HS-27A (cell line): ENCODE data around the gene KRT77.

ENCODE experiments used
- DNase-seq: peaks from one replicate; pipeline ENCODE4 v3.0.0-alpha.2; 2012; ENCODE audit warnings: low read depth, missing footprints

The KRT77 gene

GRCh38 chr12:52692254-52692653 lies 11.1 kb downstream of the KRT77 start:
- no peak for DNase-seq

- no peak for DNase-seq
Measured at GRCh38 chr12:52691841-52692150, 11.5 kb downstream of the KRT77 start.

DNA sequence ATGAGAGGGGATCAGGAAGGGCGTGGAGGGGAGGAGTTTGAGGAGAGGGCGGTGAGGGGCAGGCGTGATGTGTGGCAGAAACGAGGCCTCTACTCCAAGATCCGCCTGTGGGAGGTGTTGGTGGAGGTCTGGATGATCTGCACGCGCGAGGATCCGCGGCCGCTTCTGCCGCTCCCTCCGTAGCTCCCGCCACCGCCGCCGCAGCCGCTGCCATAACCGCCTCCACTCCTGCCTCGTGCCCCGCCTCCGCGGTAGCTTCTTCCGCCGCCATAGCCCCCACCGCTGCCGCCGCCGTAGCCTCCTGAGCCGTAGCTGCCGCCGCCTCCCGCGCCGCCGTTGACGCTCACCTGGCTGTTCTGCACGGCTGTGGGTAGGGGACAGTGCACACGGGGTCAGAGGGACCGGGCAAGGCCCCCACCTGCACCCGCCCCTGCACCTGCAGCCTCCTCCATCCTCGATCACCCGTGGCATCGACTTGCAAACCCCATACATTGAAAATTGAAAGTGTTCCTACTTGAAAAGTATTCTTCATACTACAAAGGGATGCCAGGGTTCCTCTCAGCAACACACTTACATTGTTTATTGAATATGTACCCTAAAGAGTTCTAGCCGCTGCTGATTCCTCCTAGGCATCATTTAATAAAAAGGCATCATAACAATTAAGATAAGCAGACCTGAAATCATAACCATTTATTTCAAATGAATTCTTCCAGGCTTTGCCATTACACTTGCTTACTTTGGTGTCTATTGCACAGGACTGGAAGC lies 12.1 kb downstream of the KRT77 start:
- no peak for DNase-seq

DNA sequence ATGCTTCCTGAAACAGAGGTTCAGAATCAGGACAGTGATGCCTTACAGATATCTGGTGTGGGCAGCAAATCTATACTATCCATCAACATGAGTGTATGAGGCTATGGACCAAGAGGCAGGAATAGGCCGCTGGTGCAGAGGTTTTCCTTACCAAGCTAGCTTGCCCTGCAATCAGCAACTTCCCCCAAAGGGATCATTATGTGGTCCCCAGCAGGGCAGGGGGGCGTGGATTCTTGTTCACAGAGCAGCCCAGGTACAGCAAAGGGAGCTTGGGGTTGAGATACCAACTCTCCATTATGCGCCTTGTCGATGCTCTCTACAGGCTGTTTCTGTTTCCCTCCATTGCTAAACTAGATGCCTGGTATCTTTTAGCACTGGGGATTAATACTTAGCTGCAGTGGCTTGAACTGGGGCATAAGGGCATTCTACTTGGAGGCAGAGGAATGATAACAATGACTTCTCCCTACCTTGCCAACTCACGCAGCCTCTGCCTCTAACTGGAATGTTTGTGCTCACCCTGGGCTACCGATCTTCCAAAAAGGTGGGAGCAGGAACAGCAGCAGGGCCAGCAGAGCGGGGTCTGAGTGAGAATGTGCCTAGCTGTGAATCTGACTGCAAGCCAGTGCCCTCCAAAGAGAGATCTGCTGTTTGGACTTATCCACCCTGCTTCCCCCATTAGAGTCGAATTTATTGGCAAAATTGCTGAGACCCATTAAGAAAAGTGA lies 12.8 kb downstream of the KRT77 start:
- no peak for DNase-seq

DNA sequence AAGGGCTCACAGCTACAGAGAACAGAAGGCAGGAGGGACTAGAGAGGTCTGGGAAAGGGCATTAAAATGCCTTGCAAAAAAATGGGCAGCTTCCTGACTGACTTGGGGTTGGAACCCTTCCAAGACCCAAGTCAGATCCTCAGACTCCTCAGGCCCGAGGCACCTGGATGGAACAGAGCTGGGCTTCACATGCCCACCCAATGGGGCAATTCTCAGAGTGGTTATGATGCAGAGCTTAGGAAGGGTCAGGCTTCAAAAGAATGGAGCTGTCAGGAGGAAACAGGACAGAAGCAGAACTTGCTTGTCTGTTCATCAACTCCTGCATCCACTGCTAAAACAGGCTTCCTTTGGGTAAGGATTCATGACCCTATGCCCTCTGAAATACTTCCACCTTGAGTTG lies 13.4 kb downstream of the KRT77 start:
- DNase-seq = no peak

DNA sequence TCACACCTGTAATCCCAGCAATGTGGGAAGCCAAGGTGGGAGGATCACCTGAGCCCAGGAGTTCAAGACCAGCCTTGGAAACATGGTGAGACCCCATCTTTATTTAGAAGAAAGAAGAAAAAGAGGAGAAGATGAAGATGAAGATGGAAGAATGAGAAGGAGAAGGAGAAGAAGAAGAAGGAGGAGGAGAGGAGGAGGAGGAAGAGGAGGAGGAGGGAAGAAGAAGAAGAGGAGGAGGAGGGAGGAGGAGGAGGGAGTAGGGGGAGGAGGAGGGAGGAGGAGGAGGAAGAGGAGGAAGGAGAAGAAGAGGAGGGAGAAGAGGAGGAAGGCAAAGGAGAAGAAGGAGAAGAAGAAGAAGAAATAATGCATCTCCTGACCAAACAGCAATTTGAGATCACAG lies 14.1 kb downstream of the KRT77 start:
- no peak for DNase-seq

GRCh38 chr12:52688481-52688880 lies 14.8 kb downstream of the KRT77 start:
- DNase-seq = no peak

DNA sequence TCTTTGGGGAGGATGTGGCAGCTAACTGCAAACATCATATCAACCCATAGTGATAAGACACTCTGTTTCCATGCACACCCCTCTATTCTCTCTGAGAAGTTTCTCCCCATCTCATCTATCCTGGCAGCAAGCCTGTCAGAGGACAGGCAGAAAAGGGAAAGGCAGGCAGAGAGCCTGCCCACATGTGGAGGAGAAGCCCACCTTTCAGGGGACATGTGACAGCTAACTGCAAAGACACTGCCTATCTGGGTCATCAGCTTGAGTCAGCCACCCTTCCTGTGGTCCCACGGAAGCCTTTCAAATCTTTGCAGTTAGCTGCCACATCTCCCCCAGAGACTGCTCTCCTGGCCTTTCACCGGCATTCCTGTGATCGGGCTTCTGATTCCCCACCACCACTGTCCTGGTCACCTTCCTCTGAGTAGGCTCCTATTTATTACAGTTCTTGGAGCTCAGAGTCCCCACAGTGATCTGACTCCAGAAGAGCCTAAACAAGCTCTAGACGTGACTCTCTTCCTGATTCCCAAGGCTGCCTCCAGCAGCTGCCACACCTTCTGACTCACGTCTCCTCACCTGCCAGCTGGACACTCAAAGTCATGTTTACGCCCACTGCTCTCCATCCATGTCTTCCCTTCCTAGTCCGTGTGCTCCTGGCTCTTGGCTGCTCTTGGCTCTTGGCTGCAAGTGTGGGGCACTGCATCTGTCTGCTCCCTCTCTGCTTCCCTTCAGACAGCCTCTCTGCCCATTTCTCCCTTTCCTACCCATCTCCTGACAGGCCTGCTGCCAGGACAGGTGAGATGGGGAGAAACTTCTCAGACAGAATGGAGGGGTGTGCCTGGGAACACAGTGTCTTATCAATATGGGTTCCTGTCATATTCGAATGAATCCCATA lies 15.6 kb downstream of the KRT77 start:
- no peak for DNase-seq

DNA sequence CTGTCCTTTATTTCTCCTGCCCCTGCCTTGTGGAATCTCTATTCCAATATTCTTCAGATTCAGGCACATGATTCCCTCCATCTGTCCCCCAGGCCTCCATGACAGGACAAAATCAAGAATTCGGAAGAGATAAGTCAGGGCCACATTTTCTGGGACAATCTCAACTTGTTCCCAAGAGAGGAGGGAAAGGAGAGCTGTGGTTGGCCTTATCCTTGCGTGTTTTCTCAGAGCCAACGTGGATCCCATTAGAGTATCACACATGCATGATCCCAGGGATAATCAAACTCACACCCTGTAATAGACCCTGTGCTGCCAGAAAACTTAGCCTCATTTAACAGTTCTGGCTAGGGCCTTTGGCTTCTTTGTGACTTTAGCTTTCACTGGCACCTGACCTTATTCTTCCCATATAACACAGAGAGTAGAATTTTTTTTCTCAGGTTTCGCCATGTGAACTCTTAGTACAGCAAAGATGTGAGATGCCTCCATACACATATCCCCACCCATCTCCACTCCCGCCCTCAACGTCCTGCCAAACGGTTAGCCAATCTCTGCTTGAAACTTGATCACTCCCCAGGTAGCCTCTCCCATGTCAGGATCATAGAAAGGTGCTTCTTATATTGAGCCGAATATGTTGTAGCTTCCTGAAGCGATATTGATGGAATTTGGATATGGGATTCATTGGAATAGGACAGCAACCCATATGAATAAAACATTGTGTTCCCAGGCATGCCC lies 16.4 kb downstream of the KRT77 start:
- DNase-seq = no peak

GRCh38 chr12:52686063-52686462 lies 17.3 kb downstream of the KRT77 start:
- no peak for DNase-seq

- DNase-seq = no peak
Measured at GRCh38 chr12:52685406-52685890, 17.9 kb downstream of the KRT77 start.

- DNase-seq = no peak
Measured at GRCh38 chr12:52684431-52684830, 18.9 kb downstream of the KRT77 start.

- DNase-seq = no peak
Measured at GRCh38 chr12:52683575-52684300, 19.6 kb downstream of the KRT77 start.

DNA sequence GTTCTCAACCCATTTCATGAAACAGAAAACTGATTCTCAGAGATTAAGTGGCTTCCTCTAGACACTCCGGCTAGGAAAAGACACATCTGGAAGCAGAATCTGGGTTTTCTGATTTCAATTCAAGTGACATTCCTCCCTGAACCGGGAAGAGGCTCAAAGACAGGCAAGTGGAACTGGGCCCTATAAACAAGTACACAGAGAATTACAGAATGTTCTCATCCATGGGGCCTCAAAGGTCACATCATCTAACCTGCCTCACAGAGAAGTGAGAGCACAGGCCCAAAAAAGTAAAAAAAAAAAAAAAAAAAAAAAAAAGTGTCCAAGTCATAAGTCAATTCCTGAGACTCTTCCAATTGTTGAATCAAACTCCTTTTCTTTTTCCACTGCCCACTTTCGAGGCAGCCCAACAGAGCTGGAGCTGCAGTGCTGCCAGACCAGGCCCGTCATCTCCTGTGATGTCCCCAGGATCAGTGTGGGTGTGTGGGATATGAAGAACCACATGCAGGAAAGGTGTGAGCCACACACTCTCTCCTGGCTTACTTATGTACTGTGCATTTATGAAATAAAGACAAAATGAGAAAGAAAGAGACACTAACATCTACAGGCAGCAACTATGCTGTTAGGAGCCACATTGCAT lies 20.3 kb downstream of the KRT77 start:
- no peak for DNase-seq

- no peak for DNase-seq
Measured at GRCh38 chr12:52682381-52682660, 21.0 kb downstream of the KRT77 start.

DNA sequence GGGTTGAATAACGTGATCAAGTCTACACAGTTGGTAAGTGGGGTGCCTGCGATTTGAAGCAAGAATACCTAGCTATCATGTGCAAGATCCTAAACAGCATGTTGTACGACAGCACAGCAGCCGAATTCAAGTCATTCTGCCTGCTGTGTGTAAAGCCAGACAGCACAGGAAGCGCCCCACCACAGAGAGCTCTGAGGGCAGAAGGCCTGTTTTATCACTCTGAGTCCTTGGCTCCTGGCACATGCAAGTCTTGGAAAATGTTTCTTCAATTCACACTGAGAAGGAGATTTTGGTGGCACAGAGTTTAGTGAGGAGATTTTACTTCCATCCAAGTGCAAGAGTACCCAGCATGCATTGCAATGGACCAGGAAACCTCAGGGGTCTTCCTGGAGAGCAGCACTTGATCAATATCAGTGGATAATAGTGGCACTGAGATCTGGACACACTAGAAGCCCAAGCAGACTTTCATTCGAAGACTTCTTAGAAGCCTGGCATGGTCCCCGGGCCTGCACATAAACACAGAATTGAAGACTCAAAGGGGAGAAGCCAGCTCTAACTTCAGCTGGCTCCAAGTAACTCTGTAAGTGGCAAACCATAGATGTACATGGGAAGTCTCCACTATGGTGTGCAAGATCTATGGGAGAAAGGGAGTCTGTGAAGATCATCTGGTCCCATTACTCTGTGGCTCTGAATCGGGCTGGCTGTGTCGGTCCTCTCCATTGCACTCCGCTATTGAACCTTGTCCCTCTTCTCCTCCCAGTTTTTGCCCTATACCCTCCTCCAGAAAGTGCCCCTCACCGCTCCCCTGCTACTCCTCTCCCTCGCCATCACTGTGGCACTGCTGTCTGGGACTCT lies 21.6 kb downstream of the KRT77 start:
- no peak for DNase-seq

DNA sequence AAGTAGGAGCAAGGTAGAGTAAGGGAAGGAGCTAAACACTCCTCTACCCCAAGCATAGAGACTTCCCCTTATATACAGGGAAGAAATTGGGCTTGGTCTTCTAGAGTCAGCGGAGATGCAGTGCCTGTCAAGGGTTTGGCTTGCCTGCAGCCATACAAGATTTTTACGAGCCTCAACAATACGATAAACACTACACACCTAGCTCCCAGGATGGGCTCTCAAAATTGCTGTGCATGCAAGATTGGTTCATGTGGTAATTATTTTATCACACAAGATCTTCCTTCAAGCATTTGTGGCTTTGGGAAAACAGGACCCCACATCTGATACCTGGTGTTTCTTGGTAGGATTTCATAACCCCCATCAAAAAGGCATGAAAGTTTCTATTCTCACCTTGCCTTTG lies 23.0 kb downstream of the KRT77 start, which contains the start of gene KRT1:
TSS of gene KRT1 (minus strand) at position 45 of the 400 bp plus-strand sequence. CDS start 59 bp downstream, outside the sequence.
- DNase-seq = no peak

GRCh38 chr12:52679875-52680274 lies 23.4 kb downstream of the KRT77 start:
- DNase-seq = no peak

DNA sequence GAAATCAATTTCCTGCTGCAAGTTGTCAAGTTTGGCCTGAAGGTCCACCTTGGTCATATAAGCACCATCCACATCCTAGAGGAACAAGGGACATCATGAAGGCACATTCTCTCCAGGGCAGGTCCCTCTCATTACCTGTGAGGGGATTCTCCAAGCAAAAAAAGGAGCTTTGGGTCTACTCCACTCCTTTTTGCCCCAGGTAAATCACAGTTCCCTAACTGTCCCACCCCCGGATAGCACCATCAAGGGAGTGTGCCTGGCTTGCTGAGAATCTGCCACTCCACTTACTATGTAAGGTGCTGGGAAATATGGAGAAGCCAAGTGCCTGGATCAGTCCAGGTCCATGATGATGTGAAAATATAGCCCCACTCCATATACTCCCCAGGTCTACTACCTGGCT lies 25.7 kb downstream of the KRT77 start:
- DNase-seq = no peak

- DNase-seq = no peak
Measured at GRCh38 chr12:52677126-52677525, 26.2 kb downstream of the KRT77 start.
